WTC11 (cell line): ENCODE data around the gene FREM2.

ENCODE experiments used
- ATF1 ChIP-seq: sonication (generic); formaldehyde crosslinking; IDR thresholded peaks from 2 replicates; pipeline ENCODE4 v1.8.1; 2023; ENCODE audit warnings: mild to moderate bottlenecking, moderate library complexity, missing genetic modification reagents
- CTCF ChIP-seq: fragments of 200-600 bp; IDR thresholded peaks from 2 replicates; pipeline ENCODE4 v1.8.0; 2022; ENCODE audit warnings: antibody characterized with exemption
- FOXJ3 ChIP-seq: sonication (generic); formaldehyde crosslinking; IDR thresholded peaks from 2 replicates; pipeline ENCODE4 v1.9.0; 2021; ENCODE audit warnings: missing genetic modification reagents, mild to moderate bottlenecking, borderline replicate concordance
- GTF2I ChIP-seq: fragments of 250-450 bp; sonication (Bioruptor Pico); conservative IDR thresholded peaks from 2 replicates; pipeline ENCODE4 v1.4.0; 2021; ENCODE audit warnings: mild to moderate bottlenecking
- MLX ChIP-seq: sonication (generic); formaldehyde crosslinking; IDR thresholded peaks from 2 replicates; pipeline ENCODE4 v1.8.1; 2023; ENCODE audit warnings: mild to moderate bottlenecking, missing genetic modification reagents, moderate library complexity
- NR3C1 ChIP-seq: sonication (generic); formaldehyde crosslinking; conservative IDR thresholded peaks from 2 replicates; pipeline ENCODE4 v1.8.1; 2023; ENCODE audit warnings: low read depth, mild to moderate bottlenecking, missing genetic modification reagents
- PRDM15 ChIP-seq: sonication (generic); formaldehyde crosslinking; IDR thresholded peaks from 2 replicates; pipeline ENCODE4 v1.8.0; 2022; ENCODE audit warnings: missing genetic modification reagents
- TCF7 ChIP-seq: sonication (generic); formaldehyde crosslinking; IDR thresholded peaks from 2 replicates; pipeline ENCODE4 v1.8.0; 2022; ENCODE audit warnings: mild to moderate bottlenecking, low read depth, missing genetic modification reagents, moderate library complexity
- ZNF121 ChIP-seq: sonication (generic); formaldehyde crosslinking; IDR thresholded peaks from 2 replicates; pipeline ENCODE4 v1.8.0; 2023; ENCODE audit warnings: missing genetic modification reagents

GRCh38 chr13:38733146-38733545, 46.3 kb downstream of the FREM2 start:
- TF ChIP-seq NR3C1 (CRISPR knock-in tag) (no peak), ATF1 (CRISPR knock-in tag) (no peak), ZNF121 (CRISPR knock-in tag) (no peak), CTCF (no peak), MLX (CRISPR knock-in tag) (no peak), FOXJ3 (CRISPR knock-in tag) (no peak), TCF7 (CRISPR knock-in tag) (no peak), PRDM15 (CRISPR knock-in tag) (no peak), GTF2I (CRISPR knock-in tag) (no peak)
